WTC11 (cell line): ENCODE measurements around the gene SOWAHA.

Experiments
- ATF3 ChIP-seq: sonication (generic); formaldehyde crosslinking; conservative IDR thresholded peaks from 2 replicates; pipeline ENCODE4 v1.8.1; 2022; ENCODE audit warnings: mild to moderate bottlenecking, missing genetic modification reagents
- CBFB ChIP-seq: sonication (generic); formaldehyde crosslinking; IDR thresholded peaks from 2 replicates; pipeline ENCODE4 v1.8.1; 2022; ENCODE audit warnings: mild to moderate bottlenecking, low read depth, missing genetic modification reagents
- CREB1 ChIP-seq: sonication (generic); formaldehyde crosslinking; IDR thresholded peaks from 2 replicates; pipeline ENCODE4 v1.8.0; 2023; ENCODE audit warnings: mild to moderate bottlenecking, missing genetic modification reagents
- CREM ChIP-seq: sonication (generic); formaldehyde crosslinking; IDR thresholded peaks from 2 replicates; pipeline ENCODE4 v1.8.1; 2022; ENCODE audit warnings: mild to moderate bottlenecking, missing genetic modification reagents, moderate library complexity
- CTCF ChIP-seq: fragments of 200-600 bp; IDR thresholded peaks from 2 replicates; pipeline ENCODE4 v1.8.0; 2022; ENCODE audit warnings: antibody characterized with exemption
- ETV6 ChIP-seq: sonication (generic); formaldehyde crosslinking; IDR thresholded peaks from 2 replicates; pipeline ENCODE4 v1.8.1; 2022; ENCODE audit warnings: mild to moderate bottlenecking, missing genetic modification reagents
- MAX ChIP-seq: sonication (generic); formaldehyde crosslinking; IDR thresholded peaks from 2 replicates; pipeline ENCODE4 v1.8.0; 2022; ENCODE audit warnings: mild to moderate bottlenecking, missing genetic modification reagents
- NFE2L1 ChIP-seq: sonication (generic); formaldehyde crosslinking; IDR thresholded peaks from 2 replicates; pipeline ENCODE4 v1.8.1; 2023; ENCODE audit warnings: missing genetic modification reagents
- SP1 ChIP-seq: sonication (generic); formaldehyde crosslinking; conservative IDR thresholded peaks from 2 replicates; pipeline ENCODE4 v1.8.1; 2022; ENCODE audit warnings: missing genetic modification reagents

GRCh38 chr5:132812123-132812765 lies 858 bp upstream of the SOWAHA start:
- TF ChIP-seq CTCF, result no peak
- no peak for TF ChIP-seq CBFB
- no peak for TF ChIP-seq ETV6 (CRISPR knock-in tag)
- TF ChIP-seq CREB1, result no peak
- TF ChIP-seq ATF3 (CRISPR knock-in tag), result no peak
- no peak for TF ChIP-seq NFE2L1
- no peak for TF ChIP-seq MAX (CRISPR knock-in tag)
- no peak for TF ChIP-seq SP1 (CRISPR knock-in tag)
- TF ChIP-seq CREM, result no peak
